ENCODE results near the gene TBC1D7. TPM values are rescaled to one million over a fixed set of nuclear protein-coding genes. Genes with fewer than 3 reads are reported as not detected.

TBC1D7 gene
- polyA plus RNA-seq (2012; ENCODE audit: low read depth, missing spikeins): 21.3 TPM

GRCh38 chr6:13328076-13328874 lies at the start of gene TBC1D7:
TSS of gene TBC1D7 (minus strand) at chr6:13328537. CDS start at chr6:13326898, 1,639 bp downstream.
- peak; percentile 83 for TF ChIP-seq POLR2AphosphoS5 (IDR thresholded peaks at IDR 0.05; ENCODE audit: low read depth, low read length)
- peak; percentile 89 for TF ChIP-seq POLR2A (IDR thresholded peaks at IDR 0.05; ENCODE audit: low read depth, low read length)
- TF ChIP-seq SPI1 (IDR thresholded peaks at IDR 0.05; ENCODE audit: low read depth, low read length): no peak
- TF ChIP-seq TAF1 (IDR thresholded peaks at IDR 0.05; ENCODE audit: low read depth, low read length): 0 out of 2 replicates have a peak, but pooled peaks have one; percentile 9
- TF ChIP-seq POU2F2 (IDR thresholded peaks at IDR 0.05; ENCODE audit: low read depth, low read length): 0 out of 2 replicates have a peak, but pooled peaks have one; percentile 12
- DNase-seq (ENCODE audit: insufficient read length, low spot score): peak; percentile 77
- FAIRE-seq: peak; percentile 95

GRCh38 chr6:13377054-13377758 lies 48.9 kb upstream of the TBC1D7 start:
- DNase-seq (ENCODE audit: insufficient read length, low spot score) (no peak), FAIRE-seq (peak; percentile 20)
- TF ChIP-seq POLR2AphosphoS5 (IDR thresholded peaks at IDR 0.05; ENCODE audit: low read depth, low read length) (no peak), PAX5 (IDR thresholded peaks at IDR 0.05; ENCODE audit: insufficient read depth, low read length, severe bottlenecking) (no peak), SPI1 (IDR thresholded peaks at IDR 0.05; ENCODE audit: low read depth, low read length) (peak; percentile 86)

GRCh38 chr6:13375360-13375878 lies 47.1 kb upstream of the TBC1D7 start:
- FAIRE-seq: peak; percentile 93
- TF ChIP-seq SPI1 (IDR thresholded peaks at IDR 0.05; ENCODE audit: low read depth, low read length): peak; percentile 47
- no peak for TF ChIP-seq POLR2AphosphoS5 (IDR thresholded peaks at IDR 0.05; ENCODE audit: low read depth, low read length)
- TF ChIP-seq POU2F2 (IDR thresholded peaks at IDR 0.05; ENCODE audit: low read depth, low read length): peak; percentile 19; the same call in 1 of the 2 replicates
- TF ChIP-seq POLR2A (IDR thresholded peaks at IDR 0.05; ENCODE audit: low read depth, low read length): no peak
- TF ChIP-seq TAF1 (IDR thresholded peaks at IDR 0.05; ENCODE audit: low read depth, low read length): no peak
- TF ChIP-seq PAX5 (IDR thresholded peaks at IDR 0.05; ENCODE audit: insufficient read depth, low read length, severe bottlenecking): no peak
- peak; percentile 44 for DNase-seq (ENCODE audit: insufficient read length, low spot score)

- TF ChIP-seq POLR2A (IDR thresholded peaks at IDR 0.05; ENCODE audit: low read depth, low read length): no peak
- no peak for TF ChIP-seq TAF1 (IDR thresholded peaks at IDR 0.05; ENCODE audit: low read depth, low read length)
- TF ChIP-seq PAX5 (IDR thresholded peaks at IDR 0.05; ENCODE audit: insufficient read depth, low read length, severe bottlenecking): no peak
- TF ChIP-seq SPI1 (IDR thresholded peaks at IDR 0.05; ENCODE audit: low read depth, low read length): no peak
- TF ChIP-seq POLR2AphosphoS5 (IDR thresholded peaks at IDR 0.05; ENCODE audit: low read depth, low read length): no peak
- no peak for TF ChIP-seq POU2F2 (IDR thresholded peaks at IDR 0.05; ENCODE audit: low read depth, low read length)
- no peak for FAIRE-seq
- no peak for DNase-seq (ENCODE audit: insufficient read length, low spot score)
Observed at GRCh38 chr6:13373919-13374318, 45.6 kb upstream of the TBC1D7 start.

- TF ChIP-seq POU2F2 (IDR thresholded peaks at IDR 0.05; ENCODE audit: low read depth, low read length): no peak
- TF ChIP-seq SPI1 (IDR thresholded peaks at IDR 0.05; ENCODE audit: low read depth, low read length): no peak
- no peak for TF ChIP-seq TAF1 (IDR thresholded peaks at IDR 0.05; ENCODE audit: low read depth, low read length)
- TF ChIP-seq POLR2A (IDR thresholded peaks at IDR 0.05; ENCODE audit: low read depth, low read length): no peak
- FAIRE-seq: no peak
- DNase-seq (ENCODE audit: insufficient read length, low spot score): no peak
Observed at GRCh38 chr6:13373488-13373886, 45.1 kb upstream of the TBC1D7 start.

- DNase-seq (ENCODE audit: insufficient read length, low spot score) (no peak), FAIRE-seq (no peak)
- TF ChIP-seq POU2F2 (IDR thresholded peaks at IDR 0.05; ENCODE audit: low read depth, low read length): no peak
- TF ChIP-seq PAX5 (IDR thresholded peaks at IDR 0.05; ENCODE audit: insufficient read depth, low read length, severe bottlenecking): no peak
- no peak for TF ChIP-seq POLR2A (IDR thresholded peaks at IDR 0.05; ENCODE audit: low read depth, low read length)
- TF ChIP-seq TAF1 (IDR thresholded peaks at IDR 0.05; ENCODE audit: low read depth, low read length): no peak
- no peak for TF ChIP-seq SPI1 (IDR thresholded peaks at IDR 0.05; ENCODE audit: low read depth, low read length)
- no peak for TF ChIP-seq POLR2AphosphoS5 (IDR thresholded peaks at IDR 0.05; ENCODE audit: low read depth, low read length)
Observed at GRCh38 chr6:13372688-13373487, 44.6 kb upstream of the TBC1D7 start.

- TF ChIP-seq POU2F2 (IDR thresholded peaks at IDR 0.05; ENCODE audit: low read depth, low read length) (no peak), SPI1 (IDR thresholded peaks at IDR 0.05; ENCODE audit: low read depth, low read length) (no peak), POLR2A (IDR thresholded peaks at IDR 0.05; ENCODE audit: low read depth, low read length) (no peak), PAX5 (IDR thresholded peaks at IDR 0.05; ENCODE audit: insufficient read depth, low read length, severe bottlenecking) (no peak), TAF1 (IDR thresholded peaks at IDR 0.05; ENCODE audit: low read depth, low read length) (no peak), POLR2AphosphoS5 (IDR thresholded peaks at IDR 0.05; ENCODE audit: low read depth, low read length) (no peak)
- FAIRE-seq: no peak
- no peak for DNase-seq (ENCODE audit: insufficient read length, low spot score)
Observed at GRCh38 chr6:13372076-13372475, 43.7 kb upstream of the TBC1D7 start.

- DNase-seq (ENCODE audit: insufficient read length, low spot score): no peak
- TF ChIP-seq POU2F2 (IDR thresholded peaks at IDR 0.05; ENCODE audit: low read depth, low read length) (no peak), POLR2A (IDR thresholded peaks at IDR 0.05; ENCODE audit: low read depth, low read length) (no peak), POLR2AphosphoS5 (IDR thresholded peaks at IDR 0.05; ENCODE audit: low read depth, low read length) (no peak), SPI1 (IDR thresholded peaks at IDR 0.05; ENCODE audit: low read depth, low read length) (no peak), TAF1 (IDR thresholded peaks at IDR 0.05; ENCODE audit: low read depth, low read length) (no peak), PAX5 (IDR thresholded peaks at IDR 0.05; ENCODE audit: insufficient read depth, low read length, severe bottlenecking) (no peak)
- FAIRE-seq: no peak
Observed at GRCh38 chr6:13371421-13372072, 43.2 kb upstream of the TBC1D7 start.

Measured in GM12891 (cell line).